ENCODE data around the gene ST3GAL3. TPM values are rescaled to one million over a fixed set of nuclear protein-coding genes. Genes with fewer than 3 reads are reported as not detected.

Gene ST3GAL3
- polyA plus RNA-seq, 2 of the 4 experiments (the other 2 are of a cell fraction), result 2.5 to 4.0 TPM

GRCh38 chr1:43949678-43950077, 242.3 kb downstream of the ST3GAL3 start (continued):
- TF ChIP-seq NR3C1 (IDR thresholded peaks at IDR 0.05) (no peak), CHD2 (IDR thresholded peaks at IDR 0.05; ENCODE audit: low read length, partially characterized antibody) (no peak)

DNA sequence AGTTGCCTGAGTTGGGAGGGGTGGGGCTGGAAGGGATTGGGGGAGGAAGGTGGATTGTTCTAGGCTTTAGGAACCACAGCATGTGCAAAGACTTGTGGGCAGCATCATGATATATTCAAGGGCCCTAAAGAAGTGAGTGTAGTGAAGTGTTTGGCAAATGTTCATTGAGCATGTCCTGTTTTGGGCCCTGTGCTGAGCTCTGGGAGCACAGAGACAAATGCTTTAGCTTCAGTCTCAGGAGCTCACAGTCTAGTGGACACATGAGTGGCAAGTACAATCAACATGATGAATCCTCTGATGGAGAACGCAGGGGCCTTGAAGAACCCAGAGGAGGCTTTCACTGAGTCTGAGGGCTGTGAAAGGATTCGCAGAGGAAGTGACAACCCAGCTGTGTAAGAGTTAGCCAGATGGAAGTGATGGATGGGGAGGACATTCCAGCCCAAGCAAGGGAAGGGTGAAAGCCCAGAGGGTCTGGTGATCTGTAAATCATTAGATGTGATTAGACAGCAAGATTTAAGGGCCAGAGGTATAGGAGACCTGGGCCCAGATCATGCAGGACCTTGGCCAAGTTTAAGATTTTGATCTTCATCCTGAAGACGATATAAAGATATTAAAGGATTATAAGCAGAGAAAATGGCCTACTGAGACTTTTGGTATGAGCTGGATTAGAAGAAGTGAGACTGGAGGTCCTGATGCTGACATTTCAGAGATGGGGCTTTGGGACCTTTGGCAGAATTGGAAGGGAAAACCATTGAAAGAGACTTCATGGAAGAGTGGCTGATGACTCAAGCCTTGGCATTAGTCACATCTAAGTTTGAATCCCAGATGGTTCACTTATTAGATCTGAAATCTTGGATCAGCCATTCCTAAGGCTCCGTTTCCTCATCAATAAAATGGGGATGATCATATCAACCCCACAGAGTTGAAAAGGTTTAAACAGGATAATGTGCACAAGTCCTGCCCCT, 244.0 kb downstream of the ST3GAL3 start:
- no peak for ATAC-seq
- Histone ChIP-seq H3K27ac (no peak overlapping the region), H3K4me3 (no peak overlapping the region), H3K4me2 (no peak overlapping the region), H3K9me3 (no peaks in the 10 kb centered on the region), H3K4me1 (peaks cover 11% of the 10 kb centered on the region; the same call in 1 of the 3 replicates)
- no peak for DNase-seq (ENCODE audit: low read depth in 1 of 2, low spot score in 1 of 2)
- TF ChIP-seq TP53 (CRISPR knock-in tag; IDR thresholded peaks at IDR 0.05) (no peak), KDM5A (IDR thresholded peaks at IDR 0.05) (no peak), RFX5 (IDR thresholded peaks at IDR 0.05) (no peak), CHD2 (IDR thresholded peaks at IDR 0.05; ENCODE audit: low read length, partially characterized antibody) (no peak), BHLHE40 (IDR thresholded peaks at IDR 0.05; ENCODE audit: low read depth, low read length) (no peak), SMC3 (IDR thresholded peaks at IDR 0.05) (no peak), FOSB (CRISPR knock-in tag; IDR thresholded peaks at IDR 0.05) (no peak), HOXB13 (CRISPR knock-in tag; IDR thresholded peaks at IDR 0.05; ENCODE audit: low read depth) (no peak)
- TF ChIP-seq, protein P1, sequence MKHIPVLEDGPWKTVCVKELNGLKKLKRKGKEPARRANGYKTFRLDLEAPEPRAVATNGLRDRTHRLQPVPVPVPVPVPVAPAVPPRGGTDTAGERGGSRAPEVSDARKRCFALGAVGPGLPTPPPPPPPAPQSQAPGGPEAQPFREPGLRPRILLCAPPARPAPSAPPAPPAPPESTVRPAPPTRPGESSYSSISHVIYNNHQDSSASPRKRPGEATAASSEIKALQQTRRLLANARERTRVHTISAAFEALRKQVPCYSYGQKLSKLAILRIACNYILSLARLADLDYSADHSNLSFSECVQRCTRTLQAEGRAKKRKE (CRISPR knock-in tag; IDR thresholded peaks at IDR 0.05; ENCODE audit: low read depth), result no peak
- FAIRE-seq, result no peak
- WGBS (ENCODE audit: missing lambda C conversion rate), result 96% methylated on average over 4 of the region's 4 CpGs
- ChIA-PET POLR2A (no interaction called here), CTCF (interaction anchor here (1.5 to 2.2 kb wide), 2 partner anchors 16 to 188 kb away, joined by 7 read pairs; no protein-coding TSS in a partner anchor)

- ChIA-PET CTCF (interaction anchor here (0.8 to 1.6 kb wide), 3 partner anchors 18 to 190 kb away, joined by 3 to 6 read pairs (median 6); no protein-coding TSS in a partner anchor), POLR2A (no interaction called here)
- no peak overlapping the region for H3K27ac ChIP-seq
- no peaks in the 10 kb centered on the region for H3K9me3 ChIP-seq
- DNase-seq (ENCODE audit: low read depth in 1 of 2, low spot score in 1 of 2) (no peak), FAIRE-seq (no peak), ATAC-seq (no peak)
- 90% methylated on average over 8 of the region's 8 CpGs for WGBS (ENCODE audit: missing lambda C conversion rate)
- H3K4me1 ChIP-seq, result peaks cover 6% of the 10 kb centered on the region; the same call in 1 of the 3 replicates
- TF ChIP-seq RCOR1 (IDR thresholded peaks at IDR 0.05; ENCODE audit: low read depth, low read length), result no peak
- TF ChIP-seq HOXA7 (CRISPR knock-in tag; IDR thresholded peaks at IDR 0.05), result no peak
- no peak for TF ChIP-seq JUNB (IDR thresholded peaks at IDR 0.05)
- no peak for TF ChIP-seq KDM5A (IDR thresholded peaks at IDR 0.05)
- no peak for TF ChIP-seq ESRRA (IDR thresholded peaks at IDR 0.05; ENCODE audit: borderline replicate concordance, low read length)
- no peak for TF ChIP-seq CHD2 (IDR thresholded peaks at IDR 0.05; ENCODE audit: low read length, partially characterized antibody)
- TF ChIP-seq EHMT2 (IDR thresholded peaks at IDR 0.05; ENCODE audit: low read depth), result no peak
- TF ChIP-seq, protein P1 (CRISPR knock-in tag; IDR thresholded peaks at IDR 0.05; ENCODE audit: low read depth), result no peak
- TF ChIP-seq RARB (CRISPR knock-in tag; IDR thresholded peaks at IDR 0.05), result no peak
- TF ChIP-seq CEBPB (IDR thresholded peaks at IDR 0.05), result no peak
- no peak for TF ChIP-seq HEYL (CRISPR knock-in tag; IDR thresholded peaks at IDR 0.05)
- TF ChIP-seq SREBF2 (IDR thresholded peaks at IDR 0.05), result no peak
- TF ChIP-seq HDAC2 (IDR thresholded peaks at IDR 0.05), result no peak
- TF ChIP-seq ZC3H11A (IDR thresholded peaks at IDR 0.05), result no peak
- TF ChIP-seq FOSB (CRISPR knock-in tag; IDR thresholded peaks at IDR 0.05), result no peak
- TF ChIP-seq HMGXB4 (CRISPR knock-in tag; IDR thresholded peaks at IDR 0.05; ENCODE audit: borderline replicate concordance), result no peak
- no peak for TF ChIP-seq ZFP36 (IDR thresholded peaks at IDR 0.05; ENCODE audit: borderline replicate concordance, partially characterized antibody)
- TF ChIP-seq HOXB5 (CRISPR knock-in tag; IDR thresholded peaks at IDR 0.05), result no peak
- H3K4me2 ChIP-seq, result no peak overlapping the region
- no peak overlapping the region for H3K4me3 ChIP-seq
Observed at GRCh38 chr1:43952731-43953346, 245.5 kb downstream of the ST3GAL3 start.
